ACHN (cell line): ENCODE results near the gene SEMA4D.

Experiments
- DNase-seq: peaks from one replicate; pipeline ENCODE4 v3.0.0-alpha.2; 2015
- in situ Hi-C: cut with HindIII; loops from 2 replicates; pipeline ENCODE4 v1.10.0; 2017; ENCODE audit warnings: low sequenced_read_pairs, low pct_ligation_motif_present, low pct_unique_long_range_greater_than_20kb

The SEMA4D gene

GRCh38 chr9:89530726-89531125 lies 32.8 kb upstream of the SEMA4D start:
- DNase-seq = no peak
- in situ Hi-C loops = no loop called here

GRCh38 chr9:89529243-89530035 lies 31.5 kb upstream of the SEMA4D start:
- in situ Hi-C loops = no loop called here
- no peak for DNase-seq

DNA sequence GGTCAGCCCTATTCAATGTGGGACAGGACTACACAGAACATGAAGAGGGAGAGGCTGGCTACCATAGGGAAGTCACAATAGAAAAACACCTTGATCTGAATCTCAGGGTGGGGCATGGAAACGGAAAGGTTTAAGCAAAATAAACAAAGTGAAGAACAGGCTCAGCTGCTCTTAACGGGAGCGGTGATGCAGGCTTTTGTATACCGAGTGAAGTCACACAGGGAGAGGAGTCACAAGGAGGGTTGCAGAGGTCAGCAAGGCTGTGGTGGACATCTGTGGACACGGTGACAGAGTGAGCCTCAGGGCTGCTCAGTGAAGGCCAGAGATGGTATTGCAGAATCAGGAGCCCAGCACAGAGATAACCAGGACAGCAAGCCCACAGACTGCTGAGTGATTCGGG lies 30.6 kb upstream of the SEMA4D start:
- no peak for DNase-seq
- in situ Hi-C loops = no loop called here

GRCh38 chr9:89528131-89528530 lies 30.2 kb upstream of the SEMA4D start:
- DNase-seq = no peak
- in situ Hi-C loops = no loop called here

DNA sequence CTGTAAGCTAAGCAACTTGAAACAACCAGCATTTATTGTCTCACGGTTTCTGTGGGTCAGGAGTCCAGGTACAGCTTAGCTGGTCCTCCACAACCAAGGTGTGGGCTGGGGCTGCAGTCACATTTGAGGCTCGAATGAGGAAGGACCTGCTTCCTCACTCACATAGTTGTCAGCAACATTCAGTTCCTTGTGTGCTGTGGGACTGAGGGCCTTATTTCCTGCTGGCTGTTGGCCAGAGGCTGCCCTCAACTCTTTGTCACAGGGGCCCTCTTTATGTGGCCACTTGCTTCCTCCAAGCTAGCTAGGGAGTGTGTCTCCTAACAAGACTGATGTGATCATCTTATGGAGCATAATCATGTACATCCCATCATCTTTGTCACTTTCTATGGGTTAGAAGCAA lies 29.2 kb upstream of the SEMA4D start:
- DNase-seq = no peak
- in situ Hi-C loops = no loop called here

DNA sequence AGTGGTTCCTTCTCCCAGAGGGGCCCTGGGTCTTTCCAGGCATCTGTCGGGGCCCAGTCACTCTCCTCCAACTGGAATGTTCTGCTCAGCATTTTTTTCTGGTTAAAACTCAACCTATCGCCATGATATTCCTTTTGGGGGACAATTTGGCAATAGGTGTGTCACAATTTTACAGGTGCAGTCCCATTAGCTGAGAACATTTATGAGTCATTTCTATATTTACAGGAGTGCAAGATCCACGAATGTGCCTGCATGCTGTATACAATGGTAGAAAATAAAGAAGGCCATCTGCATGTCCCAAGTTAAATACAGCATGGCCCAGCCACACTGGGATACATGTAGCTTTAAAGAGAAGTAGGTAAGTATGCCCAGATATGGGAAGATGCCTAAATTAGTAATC lies 28.8 kb upstream of the SEMA4D start:
- in situ Hi-C loops = no loop called here
- DNase-seq = no peak

GRCh38 chr9:89525446-89526374 lies 27.8 kb upstream of the SEMA4D start:
- in situ Hi-C loops = no loop called here

DNA sequence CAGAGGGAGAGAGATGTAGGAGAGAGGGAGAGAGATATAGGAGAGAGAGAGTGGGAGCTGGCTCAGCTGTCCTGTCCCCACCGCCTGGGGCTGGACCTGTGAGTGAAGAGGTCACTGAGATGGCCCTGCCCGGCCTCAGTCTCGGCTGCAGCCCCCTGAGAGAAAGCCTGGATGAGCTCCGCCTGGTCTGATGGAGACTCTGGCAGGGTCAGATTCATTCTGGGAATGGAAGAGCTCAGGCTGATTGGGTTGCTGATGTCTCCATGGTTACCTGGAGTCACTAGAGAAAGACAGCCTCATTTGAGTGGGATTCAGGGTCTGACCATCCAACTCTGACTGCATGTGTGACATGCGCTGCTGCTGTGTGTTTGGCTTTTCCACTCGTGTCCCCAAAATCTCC lies 27.1 kb upstream of the SEMA4D start:
- in situ Hi-C loops = no loop called here
- DNase-seq = no peak

More at GRCh38 chr9:89525446-89526374, 27.8 kb upstream of the SEMA4D start:
- DNase-seq = no peak

GRCh38 chr9:89523948-89524347 lies 26.0 kb upstream of the SEMA4D start:
- no peak for DNase-seq
- in situ Hi-C loops = no loop called here

DNA sequence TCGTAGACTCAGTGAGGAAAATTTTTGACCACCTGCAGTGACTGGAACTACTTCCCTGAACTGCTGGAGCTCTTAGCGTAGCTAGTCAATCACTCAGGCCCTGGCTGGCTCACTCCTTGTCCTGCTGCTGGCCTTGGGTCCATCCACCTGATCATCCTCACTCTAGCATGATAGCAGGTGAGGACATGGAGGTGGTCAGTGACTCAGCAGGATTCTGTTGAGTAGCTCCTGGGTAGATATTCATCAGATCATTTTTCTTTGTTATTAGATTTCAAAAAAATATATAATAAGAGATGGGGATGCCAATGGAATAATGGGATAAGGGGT lies 25.0 kb upstream of the SEMA4D start:
- in situ Hi-C loops = no loop called here
- DNase-seq = no peak

- DNase-seq = peak; percentile 12
- in situ Hi-C loops = no loop called here
Measured at GRCh38 chr9:89522261-89522958, 24.5 kb upstream of the SEMA4D start.

GRCh38 chr9:89519366-89519805 lies 21.5 kb upstream of the SEMA4D start:
- in situ Hi-C loops = no loop called here
- DNase-seq = peak; percentile 40

DNA sequence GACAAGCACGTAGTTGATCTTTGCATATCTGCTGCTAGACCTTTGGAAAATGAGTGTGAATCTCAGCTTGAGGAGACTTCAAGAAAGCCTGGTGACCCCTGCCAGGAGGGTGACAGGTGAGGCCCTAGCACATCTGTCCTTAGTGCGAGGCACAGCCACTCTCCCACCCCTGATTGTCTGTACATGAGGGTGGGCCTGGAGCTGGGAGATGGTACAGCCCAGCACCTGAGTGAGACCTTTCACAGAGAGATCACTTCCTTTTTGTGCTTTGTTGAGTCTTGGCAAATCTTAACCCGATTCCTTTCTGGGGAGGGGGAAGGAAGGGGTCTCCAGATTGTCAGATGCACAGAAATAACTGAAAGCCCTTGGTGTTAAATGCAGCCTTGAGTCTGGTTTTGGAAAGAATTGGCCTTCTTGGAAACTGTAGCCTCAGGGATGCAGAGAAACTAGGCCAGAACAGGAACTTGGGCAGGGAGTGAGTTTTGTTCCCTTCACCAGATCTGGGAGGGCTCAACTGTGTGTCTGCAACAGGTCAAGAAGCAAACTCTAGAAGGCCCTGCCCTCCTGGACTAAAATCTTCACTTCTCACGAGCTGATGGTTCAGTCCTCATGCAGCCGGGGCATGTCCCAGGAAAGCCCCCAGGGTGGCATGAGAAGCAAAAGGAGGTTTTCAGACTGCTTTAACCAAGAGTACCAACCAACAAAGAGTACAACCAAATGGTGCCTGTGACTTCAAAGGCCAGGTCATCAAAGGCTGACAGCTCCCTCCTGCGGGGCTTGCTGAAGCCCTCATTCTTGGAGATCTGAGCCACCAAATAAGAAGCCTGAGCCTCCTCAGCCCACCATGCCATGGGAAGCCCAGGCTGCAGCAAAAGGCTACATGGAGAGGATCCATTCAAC lies 20.8 kb upstream of the SEMA4D start:
- in situ Hi-C loops = no loop called here
- DNase-seq = no peak

DNA sequence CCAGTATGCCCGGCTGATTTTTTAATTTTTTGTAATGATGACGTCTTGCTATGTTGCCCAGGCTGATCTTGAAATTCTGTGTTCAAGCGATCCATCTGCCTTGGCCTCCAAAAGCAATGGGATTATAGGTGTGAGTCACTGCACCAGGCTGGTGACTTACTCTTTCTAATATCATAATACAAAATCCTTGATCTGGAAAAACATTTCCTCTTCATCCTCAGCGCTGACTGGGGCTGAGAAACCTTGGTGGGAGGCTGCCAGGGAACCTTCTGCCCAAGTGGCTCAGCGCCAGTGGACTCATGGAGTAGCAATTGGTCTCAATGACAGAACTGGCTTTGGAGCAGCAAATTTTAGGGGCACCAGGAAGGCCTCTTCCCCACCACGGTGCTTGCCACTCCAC lies 17.5 kb upstream of the SEMA4D start:
- peak; percentile 37 for DNase-seq
- in situ Hi-C loops = no loop called here

DNA sequence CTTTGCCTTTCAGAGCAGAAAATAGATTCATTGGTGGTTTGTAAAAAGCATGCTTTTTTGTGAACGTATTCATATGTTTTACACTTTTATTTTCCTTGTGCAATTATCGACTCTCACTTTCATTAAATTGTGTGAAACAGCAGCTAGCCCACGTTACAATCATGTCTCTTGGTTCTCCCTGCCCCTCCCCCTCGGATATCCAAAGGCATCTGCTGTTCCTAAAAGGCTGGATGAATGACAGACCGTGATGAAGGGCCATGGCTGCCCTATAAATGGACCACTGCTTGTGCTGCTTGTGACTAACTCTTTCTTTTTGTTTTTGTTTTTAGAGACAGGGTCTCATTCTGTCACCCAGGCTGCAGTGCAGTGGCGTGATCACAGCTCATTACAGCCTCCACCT lies 17.0 kb upstream of the SEMA4D start:
- in situ Hi-C loops = no loop called here
- no peak for DNase-seq

DNA sequence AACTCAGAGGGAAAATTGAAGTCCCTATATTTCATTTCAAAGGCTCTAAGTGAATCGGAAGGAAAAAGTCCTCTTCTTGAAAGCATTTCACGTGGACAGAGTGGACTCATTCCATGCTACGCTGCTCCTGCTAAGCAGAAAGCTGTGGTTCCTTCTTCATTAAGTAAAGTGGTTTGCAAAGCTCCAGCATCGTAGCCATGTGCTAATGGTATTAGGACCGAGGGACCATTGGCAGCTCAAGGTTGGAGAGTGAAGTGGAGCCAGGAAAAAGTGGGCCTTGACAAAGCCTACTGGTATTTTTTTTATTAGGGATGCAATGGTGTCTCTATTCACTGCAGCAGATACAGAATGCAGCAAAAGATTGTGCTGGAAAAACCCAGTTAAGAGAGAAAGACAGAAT lies 16.4 kb upstream of the SEMA4D start:
- in situ Hi-C loops = no loop called here
- DNase-seq = no peak

GRCh38 chr9:89513837-89514236 lies 15.9 kb upstream of the SEMA4D start:
- in situ Hi-C loops = no loop called here
- no peak for DNase-seq

- in situ Hi-C loops = no loop called here
- DNase-seq = no peak
Measured at GRCh38 chr9:89512382-89512781, 14.5 kb upstream of the SEMA4D start.
